Naive B cell (primary cell): ENCODE data around the gene MCCC2. TPM values are rescaled to one million over a fixed set of nuclear protein-coding genes. Genes with fewer than 3 reads are reported as not detected.
"Not testable (repeated sequence)": the region's sequence is repeated elsewhere in the genome, so short reads cannot be mapped to it uniquely, and the experiment has no call there.

Experiments
- ATAC-seq, 2 donors: fragments of 150-1000 bp; cut with Tn5 transposase; 2 replicates each; pipeline ENCODE4 v1.10.0; 2021; ENCODE audit warnings: low read depth in 2 of 2, mild to moderate bottlenecking in 2 of 2, moderate library complexity in 2 of 2
- DNase-seq: peaks from one replicate; pipeline ENCODE4 v3.0.0; 2022
- H3K27ac Mint-ChIP-seq, 6 donors: one replicate each; pipeline ENCODE4 v1.8.0; 2020 to 2022; ENCODE audit warnings: mild to moderate bottlenecking in 6 of 6, mixed read lengths in 6 of 6, moderate library complexity in 5 of 6, inconsistent platforms in 2 of 6
- H3K27me3 Mint-ChIP-seq, 3 donors: one replicate each; pipeline ENCODE4 v1.8.0; 2021 to 2022; ENCODE audit warnings: mixed read lengths in 3 of 3, mild to moderate bottlenecking in 1 of 3
- H3K36me3 Mint-ChIP-seq, 2 donors: one replicate each; pipeline ENCODE4 v1.8.0; 2020 to 2022; ENCODE audit warnings: mixed read lengths in 2 of 2, inconsistent platforms in 1 of 2, mild to moderate bottlenecking in 1 of 2
- H3K4me1 Mint-ChIP-seq, 3 donors: one replicate each; pipeline ENCODE4 v1.8.0; 2020 to 2022; ENCODE audit warnings: mixed read lengths in 3 of 3, inconsistent platforms in 1 of 3, mild to moderate bottlenecking in 1 of 3, moderate library complexity in 1 of 3
- H3K4me3 Mint-ChIP-seq, 8 donors: one replicate each; pipeline ENCODE4 v1.8.0; 2020 to 2022; ENCODE audit warnings: mild to moderate bottlenecking in 8 of 8, mixed read lengths in 8 of 8, moderate library complexity in 8 of 8, inconsistent platforms in 2 of 8
- H3K9me3 Mint-ChIP-seq, 7 donors: one replicate each; pipeline ENCODE4 v1.8.0; 2020 to 2022; ENCODE audit warnings: mixed read lengths in 7 of 7, mild to moderate bottlenecking in 5 of 7, inconsistent platforms in 2 of 7, moderate library complexity in 1 of 7
- polyA plus RNA-seq, 6 donors: library from polyadenylated mRNA; unstranded; fragments of 300-500 nt; fragmentation: Illumina TruSeq; gene quantifications; one replicate each; pipeline ENCODE4 v1.2.3, GENCODE V29; 2021; ENCODE audit warnings: low read depth in 6 of 6

The MCCC2 gene
- polyA plus RNA-seq, 6 donors from 2014 or later: 27.3 to 42.1 (median 35.4) TPM

GRCh38 chr5:71620630-71621029, 33.5 kb downstream of the MCCC2 start:
- Mint-ChIP-seq H3K9me3 (peaks cover 0 to 7% (median 0%) of the 10 kb centered on the region in 7 donors), H3K27me3 (no peaks in the 10 kb centered on the region), H3K36me3 (peaks cover 33 to 51% of the 10 kb centered on the region in 2 donors), H3K4me3 (no peak overlapping the region), H3K4me1 (peaks cover 12 to 22% (median 20%) of the 10 kb centered on the region in 3 donors), H3K27ac (no peak overlapping the region)
- DNase-seq: no peak
- ATAC-seq: no peak

GRCh38 chr5:71621268-71621667, 34.1 kb downstream of the MCCC2 start:
- Mint-ChIP-seq H3K9me3 (peaks cover 0 to 7% (median 0%) of the 10 kb centered on the region in 7 donors), H3K36me3 (peaks cover 33 to 49% of the 10 kb centered on the region in 2 donors), H3K4me1 (peaks cover 12 to 22% (median 20%) of the 10 kb centered on the region in 3 donors), H3K27ac (no peak overlapping the region), H3K4me3 (no peak overlapping the region), H3K27me3 (no peaks in the 10 kb centered on the region)
- no peak for ATAC-seq
- no peak for DNase-seq

- Mint-ChIP-seq H3K27ac (peak overlapping the region in 2 of 6 donors; percentile 33 to 60), H3K27me3 (no peaks in the 10 kb centered on the region), H3K9me3 (peaks cover 0 to 8% (median 0%) of the 10 kb centered on the region in 7 donors), H3K4me3 (no peak overlapping the region), H3K36me3 (peaks cover 31 to 47% of the 10 kb centered on the region in 2 donors), H3K4me1 (peaks cover 10 to 20% (median 18%) of the 10 kb centered on the region in 3 donors)
- no peak for DNase-seq
- ATAC-seq: no peak
These were observed 34.6 kb downstream of the MCCC2 start for GRCh38 chr5:71621741-71622140.

- DNase-seq (no peak), ATAC-seq (no peak)
- H3K9me3 Mint-ChIP-seq: peaks cover 0 to 8% (median 2%) of the 10 kb centered on the region in 7 donors
These were observed 36.2 kb downstream of the MCCC2 start for GRCh38 chr5:71623221-71623794.

GRCh38 chr5:71629950-71630349, 42.8 kb downstream of the MCCC2 start:
- Mint-ChIP-seq H3K9me3 (peaks cover 0 to 5% (median 2%) of the 10 kb centered on the region in 7 donors), H3K4me1 (peaks cover 7 to 10% (median 7%) of the 10 kb centered on the region in 3 donors), H3K4me3 (no peak overlapping the region), H3K27ac (peak overlapping the region in 1 of 6 donors; percentile 24), H3K27me3 (no peaks in the 10 kb centered on the region), H3K36me3 (peaks cover 30 to 31% of the 10 kb centered on the region in 2 donors)
- ATAC-seq (no peak), DNase-seq (no peak)

More at GRCh38 chr5:71623221-71623794, 36.2 kb downstream of the MCCC2 start:
- no peaks in the 10 kb centered on the region for H3K27me3 Mint-ChIP-seq
- no peak overlapping the region for H3K4me3 Mint-ChIP-seq
- H3K4me1 Mint-ChIP-seq: peaks cover 6 to 10% (median 7%) of the 10 kb centered on the region in 3 donors
- H3K36me3 Mint-ChIP-seq: peaks cover 23 to 38% of the 10 kb centered on the region in 2 donors
- H3K27ac Mint-ChIP-seq: peak overlapping the region in 1 of 6 donors; percentile 53

- Mint-ChIP-seq H3K4me3 (no peak overlapping the region), H3K4me1 (peaks cover 6 to 10% (median 7%) of the 10 kb centered on the region in 3 donors), H3K27ac (peak overlapping the region in 2 of 6 donors; percentile 9 to 86), H3K9me3 (peaks cover 0 to 5% (median 2%) of the 10 kb centered on the region in 7 donors), H3K36me3 (peaks cover 30 to 34% of the 10 kb centered on the region in 2 donors), H3K27me3 (no peaks in the 10 kb centered on the region)
- DNase-seq (no peak), ATAC-seq (no peak)
These were observed 43.9 kb downstream of the MCCC2 start for GRCh38 chr5:71631070-71631469.

- Mint-ChIP-seq H3K4me3 (no peak overlapping the region), H3K4me1 (peaks cover 4 to 10% (median 6%) of the 10 kb centered on the region in 3 donors), H3K9me3 (peaks cover 0 to 2% (median 0%) of the 10 kb centered on the region in 7 donors), H3K27ac (no peak overlapping the region), H3K36me3 (peaks cover 27 to 28% of the 10 kb centered on the region in 2 donors), H3K27me3 (no peaks in the 10 kb centered on the region)
- ATAC-seq (no peak), DNase-seq (no peak)
These were observed 45.0 kb downstream of the MCCC2 start for GRCh38 chr5:71632168-71632567.

GRCh38 chr5:71633255-71634155, 46.4 kb downstream of the MCCC2 start:
- H3K36me3 Mint-ChIP-seq: peaks cover 39 to 41% of the 10 kb centered on the region in 2 donors
- H3K27ac Mint-ChIP-seq: peak overlapping the region in 1 of 6 donors; percentile 58
- DNase-seq (no peak), ATAC-seq (no peak)
- peaks cover 4 to 10% (median 6%) of the 10 kb centered on the region in 3 donors for H3K4me1 Mint-ChIP-seq
- H3K27me3 Mint-ChIP-seq: no peaks in the 10 kb centered on the region
- no peak overlapping the region for H3K4me3 Mint-ChIP-seq
- no peaks in the 10 kb centered on the region for H3K9me3 Mint-ChIP-seq

- H3K27me3 Mint-ChIP-seq: no peaks in the 10 kb centered on the region
- peaks cover 0 to 6% (median 4%) of the 10 kb centered on the region in 3 donors for H3K4me1 Mint-ChIP-seq
- peaks cover 26 to 39% of the 10 kb centered on the region in 2 donors for H3K36me3 Mint-ChIP-seq
- no peaks in the 10 kb centered on the region for H3K9me3 Mint-ChIP-seq
- no peak overlapping the region for H3K4me3 Mint-ChIP-seq
- DNase-seq (no peak), ATAC-seq (no peak)
- no peak overlapping the region for H3K27ac Mint-ChIP-seq
These were observed 50.0 kb downstream of the MCCC2 start for GRCh38 chr5:71637133-71637532.

GRCh38 chr5:71640408-71640807, 53.3 kb downstream of the MCCC2 start:
- H3K9me3 Mint-ChIP-seq: no peaks in the 10 kb centered on the region
- no peak overlapping the region for H3K4me3 Mint-ChIP-seq
- no peaks in the 10 kb centered on the region for H3K4me1 Mint-ChIP-seq
- H3K36me3 Mint-ChIP-seq: peaks cover 15 to 31% of the 10 kb centered on the region in 2 donors
- ATAC-seq: no peak
- no peak overlapping the region for H3K27ac Mint-ChIP-seq
- H3K27me3 Mint-ChIP-seq: no peaks in the 10 kb centered on the region
- DNase-seq: no peak

- no peak for DNase-seq
- Mint-ChIP-seq H3K36me3 (peaks cover 26 to 32% of the 10 kb centered on the region in 2 donors), H3K27me3 (no peaks in the 10 kb centered on the region), H3K4me1 (no peaks in the 10 kb centered on the region), H3K27ac (no peak overlapping the region), H3K9me3 (no peaks in the 10 kb centered on the region), H3K4me3 (no peak overlapping the region)
- ATAC-seq: no peak
These were observed 57.9 kb downstream of the MCCC2 start for GRCh38 chr5:71645030-71645429.

GRCh38 chr5:71650940-71651339, 63.8 kb downstream of the MCCC2 start:
- H3K4me3 Mint-ChIP-seq, H3K27me3 Mint-ChIP-seq, H3K27ac Mint-ChIP-seq, H3K4me1 Mint-ChIP-seq, DNase-seq, H3K9me3 Mint-ChIP-seq, ATAC-seq: not testable (repeated sequence)
- H3K36me3 Mint-ChIP-seq: peaks cover 37 to 53% of the 10 kb centered on the region in 2 donors

GRCh38 chr5:71651579-71651978, 64.4 kb downstream of the MCCC2 start:
- no peak for ATAC-seq
- Mint-ChIP-seq H3K4me3 (no peak overlapping the region), H3K36me3 (peaks cover 37 to 54% of the 10 kb centered on the region in 2 donors), H3K4me1 (no peaks in the 10 kb centered on the region), H3K9me3 (no peaks in the 10 kb centered on the region), H3K27me3 (no peaks in the 10 kb centered on the region), H3K27ac (peak overlapping the region in 1 of 6 donors; percentile 62)
- no peak for DNase-seq
